Melanocyte of skin (primary cell): ENCODE data around the gene SOCS1. TPM values are rescaled to one million over a fixed set of nuclear protein-coding genes. Genes with fewer than 3 reads are reported as not detected.

Experiments
- small RNA-seq, 2 donors: library from RNA; depleted of rRNA; stranded (forward); fragments of <200 nt; gene quantifications; one replicate each; pipeline ENCODE3, GENCODE V24; 2012
- total RNA-seq, 2 donors: library from RNA; depleted of rRNA; stranded (reverse); fragments of >200 nt; gene quantifications; 2 replicates each; pipeline ENCODE4 v1.2.3, GENCODE V29; 2012

Gene SOCS1, protein sequence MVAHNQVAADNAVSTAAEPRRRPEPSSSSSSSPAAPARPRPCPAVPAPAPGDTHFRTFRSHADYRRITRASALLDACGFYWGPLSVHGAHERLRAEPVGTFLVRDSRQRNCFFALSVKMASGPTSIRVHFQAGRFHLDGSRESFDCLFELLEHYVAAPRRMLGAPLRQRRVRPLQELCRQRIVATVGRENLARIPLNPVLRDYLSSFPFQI
- total RNA-seq = 1 to 10 TPM; 1.7 to 2.7 TPM

DNA sequence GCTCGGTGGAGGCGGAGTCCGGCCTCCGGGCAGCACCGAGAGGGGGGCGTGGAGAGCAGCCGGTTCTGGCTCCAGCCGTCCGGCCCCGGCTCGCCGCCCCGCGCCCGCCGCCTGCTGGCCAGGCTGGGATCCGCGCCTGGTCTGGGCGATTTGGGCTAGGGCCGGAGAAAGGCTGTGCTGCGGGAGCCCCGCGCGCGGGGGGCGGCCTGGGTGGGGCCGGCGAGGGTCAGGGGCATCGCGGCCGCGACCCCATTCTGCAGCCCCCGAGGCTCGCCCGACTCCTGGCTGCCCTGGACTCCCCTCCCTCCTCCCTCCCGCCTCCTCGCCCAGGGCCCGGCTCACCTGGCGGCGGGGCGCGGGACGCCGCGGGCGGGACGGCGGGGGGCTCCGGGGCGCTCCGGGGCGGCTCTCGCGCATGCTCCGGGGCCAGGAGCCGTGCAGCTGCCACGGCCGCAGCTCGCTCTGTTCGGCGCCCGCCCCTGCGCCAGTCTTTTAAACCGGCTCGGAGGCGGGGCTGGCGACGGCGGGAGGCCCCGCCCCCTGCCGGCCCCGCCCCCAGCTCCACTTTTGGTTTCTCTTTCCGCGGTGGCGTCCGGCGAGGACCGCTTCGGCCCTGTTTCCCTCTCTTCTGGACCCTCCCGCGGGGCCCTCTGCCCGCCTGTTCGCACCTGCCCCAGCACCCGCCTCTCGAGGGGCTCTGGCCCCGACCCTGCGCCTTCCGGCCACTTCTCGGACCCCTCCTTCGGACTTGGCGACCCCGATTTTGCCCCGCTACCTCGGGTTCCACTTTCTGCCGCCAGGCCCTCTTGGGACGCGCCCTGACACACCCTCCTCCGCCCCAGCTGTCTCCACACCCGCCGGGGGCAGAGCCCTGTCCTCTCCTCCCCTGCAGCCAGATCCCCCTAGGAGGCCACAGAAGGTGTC lies at the start of gene SOCS1:
TSS of gene SOCS1 (minus strand) at position 468 of the 924 bp plus-strand sequence. CDS start 726 bp downstream, outside the sequence.

DNA sequence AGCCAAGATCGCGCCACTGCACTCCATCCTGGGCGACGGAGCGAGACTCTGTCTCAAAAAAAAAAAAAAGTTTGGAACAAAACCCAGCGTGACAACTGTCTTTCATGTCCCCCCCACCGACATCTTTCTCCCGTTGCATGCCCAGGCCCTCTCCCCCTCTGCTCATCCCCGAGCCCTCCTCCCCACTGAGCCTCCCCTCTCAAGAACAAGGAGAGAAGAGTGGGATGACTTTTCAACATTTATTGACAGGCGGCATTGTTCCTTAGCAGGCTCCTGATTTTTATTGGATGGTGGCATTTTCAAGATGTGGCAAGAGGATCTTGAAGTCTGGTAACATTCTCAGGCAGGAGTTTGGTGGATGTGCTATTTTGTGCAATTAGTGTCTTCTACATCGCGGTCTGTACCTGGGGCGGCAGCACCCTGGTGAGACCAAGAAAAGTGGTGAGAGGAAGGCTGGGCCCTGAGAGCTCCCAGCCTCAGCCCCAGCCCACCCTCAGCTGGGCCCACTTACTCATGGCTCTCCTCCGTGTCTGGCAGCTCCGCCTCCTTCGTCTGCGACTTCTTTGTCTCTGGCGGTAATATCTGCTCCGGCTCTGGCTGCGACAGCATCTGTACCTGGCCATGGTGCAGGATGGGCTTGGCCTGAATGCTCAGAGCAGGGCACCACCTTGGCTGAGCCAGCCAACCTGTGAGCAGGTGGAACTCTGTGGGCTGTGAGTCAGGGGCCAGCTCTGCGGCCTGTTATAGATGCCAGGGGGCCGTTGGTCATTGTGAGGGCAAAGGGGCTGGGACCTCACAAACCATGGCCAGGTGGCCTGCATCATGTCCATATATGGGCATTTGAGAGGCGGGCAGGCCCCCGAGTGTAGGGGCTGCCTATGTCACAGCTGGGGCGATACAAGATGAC lies 24.9 kb upstream of the SOCS1 start, which contains the start of gene PRM1:
TSS of gene PRM1 (minus strand) at position 715 of the 907 bp plus-strand sequence. CDS start at position 623, 92 bp downstream.

DNA sequence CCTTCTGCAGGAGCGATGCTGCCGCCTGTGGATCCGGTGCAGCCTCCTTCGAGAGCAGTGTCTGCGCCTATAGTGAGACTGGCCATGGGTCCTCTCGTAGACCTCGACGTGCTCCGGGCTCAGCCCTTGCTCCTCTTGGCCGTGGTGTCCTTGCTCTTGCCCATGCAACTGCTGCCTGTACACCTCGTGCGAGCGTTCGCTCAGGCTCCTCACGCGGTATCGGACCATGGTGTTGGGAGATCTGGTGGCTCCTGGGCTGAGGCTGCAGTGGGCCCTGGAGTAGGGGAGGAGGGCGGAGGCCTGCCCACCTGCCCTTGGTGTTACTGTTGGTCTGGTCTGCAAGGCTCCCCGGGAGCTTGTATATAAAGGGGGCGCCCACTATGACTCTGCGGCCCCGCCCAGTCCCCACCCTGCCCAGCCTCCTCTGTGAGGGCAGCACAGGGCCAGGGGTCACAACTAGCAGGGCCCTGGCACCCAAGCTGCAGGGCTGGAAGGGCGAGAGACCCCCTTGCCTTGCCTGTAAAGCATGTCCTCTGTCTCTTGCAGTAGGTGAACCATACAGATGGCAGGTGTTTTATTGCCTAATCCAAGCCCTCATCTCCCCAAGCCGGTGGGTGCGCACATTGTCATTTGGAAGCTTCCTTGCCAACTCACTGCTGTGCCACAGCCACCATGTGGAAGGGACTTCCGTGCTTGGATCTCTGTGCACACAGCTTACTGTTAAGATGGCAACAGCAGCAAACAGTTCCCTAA lies 20.3 kb upstream of the SOCS1 start, which contains the start of gene PRM2:
TSS of gene PRM2 (minus strand) at position 338 of the 753 bp plus-strand sequence. CDS start at position 228, 110 bp downstream.

DNA sequence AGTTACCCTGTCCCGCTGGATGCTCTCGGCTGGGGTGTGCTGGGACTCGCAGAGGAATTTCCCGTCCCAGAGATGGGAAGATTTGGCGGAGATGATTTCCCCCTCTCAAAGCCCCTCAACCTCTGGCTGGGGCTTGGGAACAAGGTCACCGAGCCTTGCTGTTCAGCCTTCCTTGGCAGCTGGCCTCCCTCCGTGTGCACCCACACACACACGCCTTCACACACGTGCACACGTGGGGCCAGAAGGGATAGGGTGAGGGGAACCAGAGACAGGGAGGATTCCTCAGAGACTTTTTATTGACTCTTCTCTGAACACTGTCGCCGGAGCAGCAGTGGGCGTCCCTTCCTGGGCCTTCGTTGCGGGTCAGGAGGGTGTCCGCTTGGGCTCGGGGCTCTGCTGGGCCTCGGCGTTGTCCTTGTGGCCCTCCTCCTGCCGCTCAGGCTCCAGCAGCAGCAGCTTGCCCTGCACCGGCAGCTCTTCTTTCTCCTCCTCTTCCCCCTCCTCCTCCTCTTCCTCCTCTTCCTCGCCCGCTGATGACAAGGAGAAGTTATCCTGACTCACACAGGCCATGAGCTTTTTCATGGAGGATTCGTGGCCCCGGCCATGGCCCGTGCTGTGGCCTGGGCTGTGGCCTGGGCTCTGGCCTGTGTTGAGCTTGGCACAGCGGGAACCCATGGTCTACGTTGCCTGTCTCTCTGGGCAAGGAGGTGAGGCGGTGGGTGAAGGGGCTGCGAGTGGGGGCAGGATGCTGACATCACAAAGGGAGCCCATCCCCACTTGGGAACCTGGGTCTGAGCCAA lies 17.1 kb upstream of the SOCS1 start, which contains the start of gene PRM3:
TSS of gene PRM3 (minus strand) at position 709 of the 800 bp plus-strand sequence. CDS start at position 675, 34 bp downstream.

DNA sequence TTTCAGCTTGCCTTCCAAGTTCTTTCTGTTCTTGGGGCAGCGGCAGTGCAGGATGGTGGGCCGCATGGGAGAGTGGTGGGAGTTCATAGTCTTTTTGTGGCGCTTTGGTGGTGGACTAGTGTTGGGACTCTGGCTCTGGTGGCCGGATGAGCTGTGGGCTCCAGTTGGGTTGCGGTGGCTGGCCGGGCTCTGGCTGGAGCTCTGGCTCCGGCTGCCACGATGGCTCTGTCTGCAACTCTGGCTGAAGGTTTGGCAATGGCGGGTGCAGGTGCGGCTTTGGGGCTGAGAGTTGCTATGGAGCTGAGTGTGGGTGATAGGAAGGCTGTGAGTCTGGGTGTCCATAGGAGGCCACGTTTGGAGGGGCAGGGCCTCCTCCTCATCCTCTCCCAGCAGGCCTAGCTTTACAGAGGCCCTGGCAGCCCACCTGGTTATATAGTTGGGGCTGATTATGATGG lies 12.9 kb upstream of the SOCS1 start, which contains the start of gene TNP2:
TSS of gene TNP2 (minus strand) at position 405 of the 455 bp plus-strand sequence. CDS start at position 342, 63 bp downstream.

Small RNA genes within 50 kb of the gene (small RNA-seq; reads per million reads assigned to genes)
- gene RF00554 = 0 reads per million in 2 donors

Other genes starting within 250 kb of the SOCS1 start
- not detected for gene TNP2, start 13.1 kb upstream of the SOCS1 start, total RNA-seq
- gene PRM3, start 17.4 kb upstream of the SOCS1 start, total RNA-seq = not detected
- gene PRM2, start 20.3 kb upstream of the SOCS1 start, total RNA-seq = not detected
- gene PRM1, start 25.1 kb upstream of the SOCS1 start, total RNA-seq = not detected
- gene RMI2, start 89.3 kb upstream of the SOCS1 start, total RNA-seq = 10 to 100 TPM in 1 of 2 donors, 1 to 10 TPM in 1; 3.1 to 21.3 TPM